ENCODE measurements around the gene ZDHHC20.

ZDHHC20 gene

GRCh38 chr13:21458813-21459701, at the start of gene ZDHHC20:
Gene ZDHHC20 (minus strand): TSS chr13:21459303. CDS start chr13:21459171, 132 bp downstream.
- peak within 1 kb of the TSS; percentile 94 for H3K4me3 ChIP-seq (ENCODE audit: control insufficient read depth, low read depth, low read length)
- DNase-seq (ENCODE audit: low read depth) = peak; percentile 74
- TF ChIP-seq, protein P1, sequence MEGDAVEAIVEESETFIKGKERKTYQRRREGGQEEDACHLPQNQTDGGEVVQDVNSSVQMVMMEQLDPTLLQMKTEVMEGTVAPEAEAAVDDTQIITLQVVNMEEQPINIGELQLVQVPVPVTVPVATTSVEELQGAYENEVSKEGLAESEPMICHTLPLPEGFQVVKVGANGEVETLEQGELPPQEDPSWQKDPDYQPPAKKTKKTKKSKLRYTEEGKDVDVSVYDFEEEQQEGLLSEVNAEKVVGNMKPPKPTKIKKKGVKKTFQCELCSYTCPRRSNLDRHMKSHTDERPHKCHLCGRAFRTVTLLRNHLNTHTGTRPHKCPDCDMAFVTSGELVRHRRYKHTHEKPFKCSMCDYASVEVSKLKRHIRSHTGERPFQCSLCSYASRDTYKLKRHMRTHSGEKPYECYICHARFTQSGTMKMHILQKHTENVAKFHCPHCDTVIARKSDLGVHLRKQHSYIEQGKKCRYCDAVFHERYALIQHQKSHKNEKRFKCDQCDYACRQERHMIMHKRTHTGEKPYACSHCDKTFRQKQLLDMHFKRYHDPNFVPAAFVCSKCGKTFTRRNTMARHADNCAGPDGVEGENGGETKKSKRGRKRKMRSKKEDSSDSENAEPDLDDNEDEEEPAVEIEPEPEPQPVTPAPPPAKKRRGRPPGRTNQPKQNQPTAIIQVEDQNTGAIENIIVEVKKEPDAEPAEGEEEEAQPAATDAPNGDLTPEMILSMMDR (conservative IDR thresholded peaks at IDR 0.05; ENCODE audit: control insufficient read depth, insufficient read depth, low read depth, low read length) = no peak

- no peak overlapping the region for H3K4me3 ChIP-seq (ENCODE audit: control insufficient read depth, low read depth, low read length)
- TF ChIP-seq, protein P1 (conservative IDR thresholded peaks at IDR 0.05; ENCODE audit: control insufficient read depth, insufficient read depth, low read depth, low read length) = no peak
- DNase-seq (ENCODE audit: low read depth) = no peak
Measured at GRCh38 chr13:21504379-21504778, 45.3 kb upstream of the ZDHHC20 start.

GRCh38 chr13:21501686-21502085, 42.6 kb upstream of the ZDHHC20 start:
- TF ChIP-seq, protein P1 (conservative IDR thresholded peaks at IDR 0.05; ENCODE audit: control insufficient read depth, insufficient read depth, low read depth, low read length) = peak; percentile 5
- DNase-seq (ENCODE audit: low read depth) = no peak
- H3K4me3 ChIP-seq (ENCODE audit: control insufficient read depth, low read depth, low read length) = no peak overlapping the region

- TF ChIP-seq, protein P1 (conservative IDR thresholded peaks at IDR 0.05; ENCODE audit: control insufficient read depth, insufficient read depth, low read depth, low read length) = no peak
- no peak for DNase-seq (ENCODE audit: low read depth)
- no peak overlapping the region for H3K4me3 ChIP-seq (ENCODE audit: control insufficient read depth, low read depth, low read length)
Measured at GRCh38 chr13:21486322-21486721, 27.2 kb upstream of the ZDHHC20 start.

GRCh38 chr13:21483748-21484147, 24.6 kb upstream of the ZDHHC20 start:
- TF ChIP-seq, protein P1 (conservative IDR thresholded peaks at IDR 0.05; ENCODE audit: control insufficient read depth, insufficient read depth, low read depth, low read length) = no peak
- H3K4me3 ChIP-seq (ENCODE audit: control insufficient read depth, low read depth, low read length) = no peak overlapping the region
- DNase-seq (ENCODE audit: low read depth) = no peak

DNA sequence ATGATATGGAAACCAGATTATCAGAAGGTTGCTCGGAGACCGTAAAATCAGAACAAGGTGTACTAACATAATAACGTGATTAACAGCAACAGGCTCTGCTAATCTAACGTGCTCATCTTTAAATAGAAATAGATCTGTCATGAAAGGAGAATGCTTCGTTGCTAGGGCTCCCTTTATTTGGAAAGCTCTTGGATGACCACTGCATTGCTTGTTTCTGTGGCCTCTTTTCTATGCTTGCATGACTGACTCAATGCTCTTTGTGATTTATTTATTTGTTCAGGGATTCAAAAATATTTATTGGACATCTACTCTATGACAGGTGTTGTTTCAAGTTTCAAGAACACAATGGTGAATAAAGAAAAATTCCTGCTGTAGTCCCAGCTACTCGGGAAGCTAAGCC, 22.3 kb upstream of the ZDHHC20 start:
- TF ChIP-seq, protein P1 (conservative IDR thresholded peaks at IDR 0.05; ENCODE audit: control insufficient read depth, insufficient read depth, low read depth, low read length) = no peak
- DNase-seq (ENCODE audit: low read depth) = no peak
- H3K4me3 ChIP-seq (ENCODE audit: control insufficient read depth, low read depth, low read length) = no peak overlapping the region

Measured in fibroblast of mammary gland (primary cell).